NCI-H774 (cell line): Measurements from ENCODE around the gene CTSA.
A peak's percentile ranks its signal among the peaks of the same experiment; 100 is the strongest.
"Not testable (repeated sequence)": the region's sequence is repeated elsewhere in the genome, so short reads cannot be mapped to it uniquely, and the experiment has no call there.

Source experiments
- DNase-seq: peaks from one replicate; lab custom pipeline; 2025; lab: John Stamatoyannopoulos, UW

CTSA gene

DNA sequence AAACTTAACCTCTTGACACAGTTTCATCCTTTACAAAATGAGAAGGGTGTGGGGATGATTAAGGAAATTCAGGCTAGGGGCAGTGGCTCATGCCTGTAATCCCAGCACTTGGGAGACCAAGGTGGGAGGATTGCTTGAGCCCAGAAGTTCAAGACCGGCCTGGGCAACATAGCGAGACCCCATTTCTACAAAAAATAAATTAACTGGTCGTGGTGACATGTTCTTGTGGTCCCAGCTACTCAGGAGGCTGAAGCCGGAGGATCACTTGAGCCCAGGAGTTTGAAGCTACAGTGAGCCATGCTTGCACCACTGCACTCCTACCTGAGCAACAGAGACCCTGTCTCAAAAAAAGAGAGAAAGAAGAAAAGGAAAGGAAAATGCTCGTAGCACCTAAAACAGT is 24.7 kb upstream of the CTSA start:
- no peak for DNase-seq

- no peak for DNase-seq
These were observed 23.9 kb upstream of the CTSA start for GRCh38 chr20:45867136-45867818.

GRCh38 chr20:45867819-45868176 is 23.3 kb upstream of the CTSA start:
- no peak for DNase-seq

GRCh38 chr20:45872626-45873025 is 18.5 kb upstream of the CTSA start:
- no peak for DNase-seq

- no peak for DNase-seq
These were observed 17.6 kb upstream of the CTSA start for GRCh38 chr20:45873409-45874103.

- not testable (repeated sequence) for DNase-seq
These were observed 17.0 kb upstream of the CTSA start for GRCh38 chr20:45874104-45874481.

- DNase-seq = no peak
These were observed 16.6 kb upstream of the CTSA start for GRCh38 chr20:45874576-45874975.

DNA sequence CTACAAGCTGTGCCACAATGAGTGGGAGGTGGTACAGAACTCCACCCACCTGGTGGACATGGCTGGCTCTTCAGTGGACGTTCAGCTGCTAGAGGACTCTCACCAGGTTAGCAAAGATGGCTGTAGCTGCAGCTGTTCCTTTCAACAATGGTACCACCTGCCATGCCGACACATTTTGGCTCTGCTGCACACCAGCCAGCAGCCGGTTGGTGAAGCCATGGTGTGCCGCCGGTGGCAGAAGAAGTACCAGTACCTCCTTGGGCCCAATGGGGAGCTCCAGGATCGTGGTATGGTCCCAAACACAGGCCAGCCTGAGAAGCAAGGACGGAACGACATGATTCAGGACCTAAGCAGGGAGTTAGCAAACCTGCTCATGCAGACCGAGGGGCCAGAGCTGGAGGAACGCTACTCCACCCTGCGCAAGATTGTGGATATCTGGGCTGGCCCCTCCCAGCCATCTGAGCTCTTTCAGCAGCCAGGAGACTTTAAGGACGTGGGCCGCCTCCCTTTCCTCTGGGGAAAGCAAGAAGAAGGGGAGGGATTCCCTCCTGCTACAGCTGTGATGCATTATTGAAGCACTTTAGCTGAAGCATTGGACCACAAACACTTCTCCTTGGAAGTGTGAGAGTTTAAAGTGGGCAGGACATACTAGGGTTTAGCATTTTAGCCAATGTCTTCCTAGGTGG is 12.9 kb upstream of the CTSA start:
- no peak for DNase-seq

- peak; percentile 98 for DNase-seq
These were observed 9.9 kb upstream of the CTSA start, which contains the start of gene ZSWIM1 for GRCh38 chr20:45880988-45881788. ZSWIM1 (plus strand) TSS chr20:45881227; CDS start chr20:45882593, 1,366 bp downstream.

DNA sequence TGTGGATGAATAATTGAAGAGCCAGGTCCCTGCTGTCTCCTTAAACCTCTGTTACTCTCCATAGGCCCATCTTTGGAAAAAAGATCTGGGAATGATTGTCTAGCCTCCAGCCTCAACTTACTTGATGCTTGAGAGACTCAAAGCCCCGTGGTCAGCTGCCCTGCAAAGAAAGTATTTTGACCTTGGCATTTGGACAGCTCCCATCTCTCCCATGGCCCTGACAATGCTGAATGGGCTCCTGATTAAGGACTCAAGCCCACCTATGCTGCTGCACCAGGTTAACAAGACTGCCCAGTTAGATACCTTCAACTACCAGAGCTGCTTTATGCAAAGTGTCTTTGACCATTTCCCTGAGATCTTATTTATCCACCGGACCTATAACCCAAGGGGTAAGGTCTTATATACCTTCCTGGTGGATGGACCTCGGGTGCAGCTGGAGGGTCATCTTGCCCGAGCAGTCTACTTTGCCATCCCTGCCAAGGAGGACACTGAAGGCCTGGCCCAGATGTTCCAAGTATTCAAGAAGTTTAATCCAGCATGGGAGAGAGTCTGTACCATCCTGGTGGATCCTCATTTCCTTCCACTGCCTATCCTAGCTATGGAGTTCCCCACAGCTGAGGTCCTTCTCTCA is 8.6 kb upstream of the CTSA start:
- no peak for DNase-seq

DNA sequence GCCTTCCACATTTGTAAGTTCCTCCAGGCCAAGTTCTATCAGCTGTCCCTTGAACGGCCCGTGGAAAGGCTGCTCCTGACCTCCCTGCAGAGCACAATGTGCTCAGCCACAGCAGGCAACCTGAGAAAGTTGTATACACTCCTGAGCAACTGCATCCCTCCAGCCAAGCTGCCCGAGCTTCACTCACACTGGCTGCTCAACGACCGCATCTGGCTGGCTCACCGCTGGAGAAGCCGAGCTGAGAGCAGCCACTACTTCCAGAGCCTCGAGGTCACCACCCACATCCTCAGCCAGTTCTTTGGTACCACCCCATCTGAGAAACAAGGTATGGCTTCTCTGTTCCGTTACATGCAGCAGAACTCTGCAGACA is 8.1 kb upstream of the CTSA start:
- no peak for DNase-seq

DNA sequence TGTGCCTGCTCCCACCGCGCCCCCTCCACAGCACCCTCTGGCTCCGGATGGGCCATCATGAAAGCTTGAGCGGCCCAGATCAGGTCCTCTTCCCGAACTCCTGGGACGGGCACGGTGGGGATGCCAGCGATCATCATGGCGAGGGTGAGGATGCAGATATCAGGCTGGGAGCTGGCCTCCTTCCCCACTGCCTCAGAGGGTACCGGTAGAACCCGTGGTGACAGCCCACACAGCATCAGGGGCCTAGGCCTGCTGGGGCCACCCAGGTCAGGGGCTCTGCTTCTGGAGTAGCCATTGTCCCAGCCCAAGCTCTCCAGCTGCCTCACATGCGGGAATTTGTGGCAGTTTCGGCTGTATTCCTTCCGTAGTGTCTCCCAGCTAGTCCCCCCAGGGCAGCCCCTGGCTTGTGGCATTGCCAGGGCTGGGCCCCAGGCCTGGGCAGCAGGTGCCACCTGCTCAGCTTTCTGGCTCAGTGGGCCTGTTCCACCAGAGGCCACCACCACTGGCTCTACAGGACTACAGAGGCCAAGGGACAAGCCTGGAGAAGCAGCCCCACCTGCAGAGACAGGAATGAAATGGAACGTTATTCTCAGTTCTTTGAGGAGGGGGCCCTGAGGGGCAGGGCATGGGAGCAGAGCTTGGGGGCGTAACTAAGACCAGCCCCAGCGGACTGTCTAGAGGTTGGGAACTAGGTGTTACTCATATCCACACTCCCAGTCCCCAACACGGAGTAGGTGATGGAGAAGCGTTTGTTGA is 4.4 kb upstream of the CTSA start:
- no peak for DNase-seq

DNA sequence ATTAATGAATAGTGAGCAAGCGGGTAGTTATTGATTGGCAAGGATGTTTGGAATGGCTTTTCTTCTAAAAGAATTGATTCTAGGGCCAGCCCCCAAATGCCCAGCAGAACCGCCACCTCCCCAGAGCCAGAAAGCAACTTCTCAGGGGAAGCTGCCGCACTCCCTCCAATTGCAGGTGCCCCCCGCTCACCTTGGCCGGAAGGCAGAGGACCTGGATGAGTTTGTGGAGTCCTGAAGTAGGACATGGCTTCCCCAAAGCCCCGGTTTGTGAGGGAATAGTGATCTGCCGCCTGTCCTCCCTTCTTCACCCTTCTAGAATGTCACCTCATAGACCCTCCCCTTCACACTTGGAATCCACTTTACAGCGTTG is 3.8 kb upstream of the CTSA start, which contains the start of gene SPATA25:
SPATA25 (minus strand) TSS at position 277 of the 370 bp plus-strand sequence; CDS start at position 245, 32 bp downstream.
- no peak for DNase-seq

DNA sequence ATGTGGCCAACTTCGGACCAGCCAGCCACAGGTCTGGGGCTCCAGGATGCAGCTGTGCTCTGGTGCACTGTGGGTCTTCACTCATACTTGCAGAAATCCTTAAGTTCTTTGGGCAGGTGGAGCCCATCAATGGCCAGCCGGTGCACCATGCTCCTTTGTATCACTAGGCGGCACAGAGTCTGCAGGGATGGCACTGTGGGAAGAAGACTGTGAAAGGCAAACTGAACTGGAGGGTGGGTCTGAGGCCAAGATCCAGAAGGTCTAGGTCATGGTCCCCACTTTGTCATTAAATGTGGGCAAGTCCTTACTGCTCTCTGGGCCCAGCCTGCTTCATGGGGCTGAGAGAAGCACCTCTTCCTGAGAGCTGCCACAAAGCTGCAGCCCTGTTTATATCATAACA is 2.5 kb upstream of the CTSA start:
- DNase-seq = no peak

DNA sequence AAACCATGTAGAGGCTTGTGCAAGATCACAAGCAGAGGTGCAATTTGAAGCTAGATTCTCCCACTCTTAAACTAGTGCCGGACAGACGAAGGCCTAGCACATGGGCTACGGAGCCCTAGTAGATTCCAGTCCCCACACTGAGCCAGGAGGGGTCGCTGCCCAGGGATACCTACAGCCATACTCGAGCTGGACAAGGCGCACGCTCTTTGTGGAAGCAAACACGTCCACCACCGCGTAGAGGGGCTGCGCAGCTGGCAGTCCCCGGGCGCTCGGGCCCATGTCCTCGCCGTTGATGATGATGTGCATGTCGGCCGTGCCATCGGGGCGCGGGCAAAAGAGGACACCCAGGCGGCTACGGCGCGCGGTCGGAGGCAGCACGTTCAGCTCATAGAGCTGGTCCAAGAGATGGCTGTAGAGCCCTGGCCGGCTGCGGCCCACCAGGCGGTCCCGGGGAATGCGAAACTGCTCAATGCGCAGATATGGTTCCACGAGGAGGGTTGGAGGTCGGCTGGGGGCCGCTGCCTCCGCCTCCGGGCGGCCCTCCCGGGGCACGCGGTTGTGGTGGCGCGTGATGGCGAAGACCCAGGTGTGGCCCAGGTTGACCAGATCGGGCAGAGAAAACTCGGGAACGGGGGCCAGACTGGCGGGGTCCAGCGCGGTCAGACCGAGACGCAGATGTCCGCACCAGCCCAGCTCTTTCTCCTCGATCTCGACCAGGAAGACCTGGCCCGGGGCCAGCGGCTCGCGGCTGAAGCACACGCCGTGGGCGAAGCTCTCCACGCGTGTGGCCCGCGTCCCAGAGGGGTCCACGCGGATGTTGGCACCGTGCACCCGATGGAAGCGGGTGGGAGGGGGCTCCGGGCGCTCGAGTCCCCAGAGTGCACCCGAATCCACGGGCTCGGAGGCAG is 804 bp upstream of the CTSA start:
- no peak for DNase-seq

DNA sequence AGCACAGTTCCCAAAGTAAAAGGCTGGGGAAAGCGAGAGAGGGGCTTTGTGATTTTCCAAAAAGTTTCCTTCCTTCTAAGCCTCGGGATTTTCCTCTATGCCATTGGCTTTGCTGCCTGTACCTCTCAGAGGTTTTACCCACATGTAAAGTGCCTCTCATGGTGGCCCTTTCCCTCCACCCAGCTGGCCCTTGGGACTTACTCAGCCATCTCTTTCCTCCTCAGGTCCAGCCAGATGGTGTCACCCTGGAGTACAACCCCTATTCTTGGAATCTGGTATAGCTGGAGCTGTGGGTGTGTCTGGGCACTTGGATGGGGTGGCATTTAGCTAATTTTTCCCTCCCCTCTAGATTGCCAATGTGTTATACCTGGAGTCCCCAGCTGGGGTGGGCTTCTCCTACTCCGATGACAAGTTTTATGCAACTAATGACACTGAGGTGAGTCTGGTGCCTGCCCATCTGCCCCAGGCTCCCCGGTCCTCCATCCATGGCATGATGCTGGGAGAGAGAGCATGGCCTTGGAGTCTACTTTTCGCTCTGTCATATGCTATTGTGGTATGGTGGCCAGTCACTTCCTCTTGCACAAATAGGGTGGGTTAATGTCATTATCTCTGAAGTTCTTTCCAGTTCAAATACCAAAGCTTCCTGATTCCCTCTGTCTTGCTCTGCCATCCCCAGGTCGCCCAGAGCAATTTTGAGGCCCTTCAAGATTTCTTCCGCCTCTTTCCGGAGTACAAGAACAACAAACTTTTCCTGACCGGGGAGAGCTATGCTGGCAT is 1.1 kb downstream of the CTSA start:
- no peak for DNase-seq

DNA sequence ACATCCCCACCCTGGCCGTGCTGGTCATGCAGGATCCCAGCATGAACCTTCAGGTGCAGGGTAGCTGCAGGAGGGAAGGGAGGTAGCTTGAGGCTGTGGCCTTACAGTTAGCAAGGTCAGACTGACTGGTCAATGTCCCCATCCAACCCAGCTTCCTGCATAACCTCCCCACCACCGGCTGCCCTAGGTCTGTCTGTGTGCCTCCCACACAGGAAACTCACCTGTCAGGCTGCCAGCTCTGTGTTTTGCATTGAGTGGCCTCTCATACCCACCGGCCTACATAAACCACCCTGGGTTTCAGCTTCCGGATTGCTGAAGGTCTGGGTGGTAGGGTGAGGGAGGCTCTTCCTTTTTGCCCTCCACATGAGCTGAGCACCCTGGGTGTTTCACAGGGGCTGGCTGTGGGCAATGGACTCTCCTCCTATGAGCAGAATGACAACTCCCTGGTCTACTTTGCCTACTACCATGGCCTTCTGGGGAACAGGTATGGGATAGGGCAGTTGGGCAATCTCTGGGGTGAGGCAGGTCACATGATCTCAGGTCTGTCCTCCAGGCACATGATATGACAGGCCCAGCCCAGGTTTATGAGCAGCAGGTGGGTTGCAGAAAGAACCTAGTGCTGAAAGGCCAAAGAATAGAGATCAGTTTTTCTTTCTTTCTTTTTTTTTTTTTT is 1.8 kb downstream of the CTSA start:
- DNase-seq = no peak

DNA sequence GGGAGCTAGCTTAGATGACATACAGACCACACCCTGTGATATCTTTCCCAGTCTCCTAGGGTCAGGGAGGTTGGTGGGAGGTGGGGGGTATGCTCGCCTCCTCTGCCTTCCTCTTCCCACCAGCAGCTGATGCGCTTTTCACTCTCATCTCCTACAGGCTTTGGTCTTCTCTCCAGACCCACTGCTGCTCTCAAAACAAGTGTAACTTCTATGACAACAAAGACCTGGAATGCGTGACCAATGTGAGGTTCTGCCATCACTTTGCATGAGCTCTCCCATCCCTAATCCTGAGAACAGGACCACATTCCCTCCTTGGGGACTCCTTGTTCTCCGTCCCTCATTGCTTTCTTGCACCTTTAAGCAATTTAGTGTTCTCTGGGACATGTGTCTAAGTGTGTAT is 2.7 kb downstream of the CTSA start:
- no peak for DNase-seq

DNA sequence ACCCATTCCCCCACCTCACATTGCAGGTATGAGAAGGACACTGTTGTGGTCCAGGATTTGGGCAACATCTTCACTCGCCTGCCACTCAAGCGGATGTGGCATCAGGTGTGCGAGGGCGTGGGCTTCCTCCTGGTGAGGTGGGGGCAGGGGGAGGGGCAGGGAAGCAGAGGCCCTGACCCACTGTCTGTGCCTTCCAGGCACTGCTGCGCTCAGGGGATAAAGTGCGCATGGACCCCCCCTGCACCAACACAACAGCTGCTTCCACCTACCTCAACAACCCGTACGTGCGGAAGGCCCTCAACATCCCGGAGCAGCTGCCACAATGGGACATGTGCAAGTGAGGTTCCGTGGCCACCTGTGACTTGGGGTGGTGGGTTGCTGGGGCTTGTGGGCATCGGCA is 3.7 kb downstream of the CTSA start:
- no peak for DNase-seq
